AG10803 (cell line): ENCODE measurements around the gene PPM1A.

Source experiments
- DNase-seq: peaks from one replicate; pipeline ENCODE4 v3.0.0; 2010; ENCODE audit warnings: low read depth
- H3K4me3 ChIP-seq: 2 replicates; pipeline ENCODE4 v1.5.1; 2011; ENCODE audit warnings: mild to moderate bottlenecking, low read length, control low read depth
- CTCF ChIP-seq: conservative IDR thresholded peaks from 2 replicates; pipeline ENCODE4 v1.5.1; 2011; ENCODE audit warnings: mild to moderate bottlenecking, low read length, control low read depth, inconsistent platforms

The PPM1A gene

GRCh38 chr14:60249321-60250256, 568 bp downstream of the PPM1A start:
- TF ChIP-seq CTCF: no peak
- peak; percentile 61 for DNase-seq
- peak overlapping the region; percentile 66 for H3K4me3 ChIP-seq

- peak overlapping the region; percentile 66 for H3K4me3 ChIP-seq
- DNase-seq: peak; percentile 12
- no peak for TF ChIP-seq CTCF
These were observed 1.4 kb downstream of the PPM1A start for GRCh38 chr14:60250257-60251035.

- no peak for DNase-seq
- no peak for TF ChIP-seq CTCF
- H3K4me3 ChIP-seq: no peak overlapping the region
These were observed 2.9 kb downstream of the PPM1A start for GRCh38 chr14:60251877-60252276.

GRCh38 chr14:60252630-60253029, 3.6 kb downstream of the PPM1A start:
- no peak for DNase-seq
- TF ChIP-seq CTCF: no peak
- no peak overlapping the region for H3K4me3 ChIP-seq

GRCh38 chr14:60253649-60254048, 4.6 kb downstream of the PPM1A start:
- no peak for TF ChIP-seq CTCF
- no peak overlapping the region for H3K4me3 ChIP-seq
- DNase-seq: no peak

- DNase-seq: no peak
- TF ChIP-seq CTCF: no peak
- H3K4me3 ChIP-seq: no peak overlapping the region
These were observed 5.2 kb downstream of the PPM1A start for GRCh38 chr14:60254176-60254575.
